ENCODE results near the gene BMP8A.
"Not testable (repeated sequence)": the region's sequence is repeated elsewhere in the genome, so short reads cannot be mapped to it uniquely, and the experiment has no call there.

- not testable (repeated sequence) for TF ChIP-seq CTCF (conservative IDR thresholded peaks at IDR 0.05; ENCODE audit: low read length); EZH2phosphoT487 (IDR thresholded peaks at IDR 0.05; ENCODE audit: borderline replicate concordance)
Measured at GRCh38 chr1:39475551-39475950, 15.9 kb upstream of the BMP8A start.
